A549 (cell line): Measurements from ENCODE around the gene KAT2B. TPM values are rescaled to one million over a fixed set of nuclear protein-coding genes. Genes with fewer than 3 reads are reported as not detected.
"Not testable (repeated sequence)": the region's sequence is repeated elsewhere in the genome, so short reads cannot be mapped to it uniquely, and the experiment has no call there.

ENCODE experiments used
- ATAC-seq, 2 experiments: fragments of 200-7000 bp in 1 of 2; fragments of >200 bp in 1 of 2; cut with Nextera tagmentation in 1 of 2; cut with Tn5 transposase in 1 of 2; 3 replicates each; pipeline versions ENCODE4 v1.8.0 to v1.9.1; 2018 to 2020; ENCODE audit warnings: mild to moderate bottlenecking in 1 of 2, moderate library complexity in 1 of 2
- CTCF ChIA-PET: fragments of 300-600 bp; sonication (Branson Sonifier 250); formaldehyde crosslinking; extraction: SDS; loops from one replicate; lab custom pipeline; 2021; ENCODE audit warnings: antibody characterized with exemption, inconsistent platforms; lab: Yijun Ruan, JAX
- POLR2A ChIA-PET: fragments of 350-600 bp; formaldehyde crosslinking; extraction: SDS; loops from one replicate; lab custom pipeline; 2021; ENCODE audit warnings: antibody characterized with exemption, inconsistent platforms; lab: Yijun Ruan, JAX
- DNase-seq, 2 experiments: peaks; one replicate each; pipeline versions ENCODE4 v3.0.0 to v3.0.0-alpha.2; 2011 to 2016; ENCODE audit warnings: low read depth in 1 of 2, low spot score in 1 of 2
- FAIRE-seq: peaks from 2 replicates; lab custom pipeline; 2011; peaks lifted over from hg19 to GRCh38; lab: Jason Lieb, UNC
- H3K27ac ChIP-seq, 2 experiments: fragments of >200 bp; sonication (Bioruptor Twin); formaldehyde crosslinking; 3 replicates each; pipeline ENCODE4 v1.5.1; 2016 to 2017
- H3K4me1 ChIP-seq: fragments of >200 bp; sonication (Bioruptor Twin); formaldehyde crosslinking; 3 replicates; pipeline ENCODE4 v1.6.1; 2016
- H3K4me2 ChIP-seq: fragments of >200 bp; sonication (Bioruptor Twin); formaldehyde crosslinking; 3 replicates; pipeline ENCODE4 v1.6.1; 2016
- H3K4me3 ChIP-seq: fragments of >200 bp; sonication (Bioruptor Twin); formaldehyde crosslinking; 3 replicates; pipeline ENCODE4 v1.5.1; 2016
- H3K9me3 ChIP-seq: fragments of >200 bp; sonication (Bioruptor Twin); formaldehyde crosslinking; 3 replicates; pipeline ENCODE4 v1.6.1; 2016
- FOSL2 ChIP-seq, 2 experiments: fragments of 450-650 bp in 1 of 2; fragments of >200 bp in 1 of 2; sonication (Bioruptor Twin) in 1 of 2; formaldehyde crosslinking; IDR thresholded peaks; 2 replicates each; pipeline versions ENCODE4 v1.5.0 to v1.6.1; 2016 to 2020; ENCODE audit warnings: mild to moderate bottlenecking in 1 of 2, moderate library complexity in 1 of 2
- GATA3 ChIP-seq: IDR thresholded peaks from 2 replicates; pipeline ENCODE4 v1.6.1; 2012; ENCODE audit warnings: borderline replicate concordance
- HES2 ChIP-seq: fragments of >200 bp; sonication (Bioruptor Twin); formaldehyde crosslinking; IDR thresholded peaks from 2 replicates; pipeline ENCODE4 v1.6.1; 2016
- HEYL ChIP-seq: fragments of 250-450 bp; sonication (Bioruptor Pico); IDR thresholded peaks from 2 replicates; pipeline ENCODE4 v1.8.0; 2021; ENCODE audit warnings: mild to moderate bottlenecking, moderate library complexity
- HOXB13 ChIP-seq: fragments of 250-450 bp; sonication (Bioruptor Pico); IDR thresholded peaks from 2 replicates; pipeline ENCODE4 v1.5.0; 2020; ENCODE audit warnings: low read depth, mild to moderate bottlenecking, moderate library complexity
- HOXB5 ChIP-seq: fragments of 250-450 bp; sonication (Bioruptor Pico); IDR thresholded peaks from 2 replicates; pipeline ENCODE4 v1.5.0; 2020; ENCODE audit warnings: mild to moderate bottlenecking, moderate library complexity
- MAFK ChIP-seq: fragments of 450-650 bp; IDR thresholded peaks from 2 replicates; pipeline ENCODE4 v1.6.1; 2014; ENCODE audit not compliant: partially characterized antibody
- NPAS2 ChIP-seq: fragments of 250-450 bp; sonication (Bioruptor Pico); IDR thresholded peaks from 2 replicates; pipeline ENCODE4 v1.8.0; 2022; ENCODE audit warnings: mild to moderate bottlenecking, moderate library complexity, borderline replicate concordance
- POLR2AphosphoS2 ChIP-seq: conservative IDR thresholded peaks from 2 replicates; pipeline ENCODE4 v1.6.1; 2012; ENCODE audit warnings: low read length, improper control_type of control experiment, inconsistent platforms
- RARB ChIP-seq: fragments of 250-450 bp; sonication (Bioruptor Pico); IDR thresholded peaks from 2 replicates; pipeline ENCODE4 v1.8.0; 2021; ENCODE audit warnings: mild to moderate bottlenecking, moderate library complexity
- RFX5 ChIP-seq: fragments of 450-650 bp; IDR thresholded peaks from 2 replicates; pipeline ENCODE4 v1.7.1; 2014; ENCODE audit warnings: antibody characterized with exemption, mild to moderate bottlenecking, moderate library complexity
- RNF2 ChIP-seq: fragments of 200-600 bp; sonication (generic); IDR thresholded peaks from 2 replicates; pipeline ENCODE4 v1.6.1; 2016; ENCODE audit warnings: low read depth, mild to moderate bottlenecking, antibody characterized with exemption, moderate library complexity, borderline replicate concordance
- ZC3H11A ChIP-seq: fragments of 450-650 bp; IDR thresholded peaks from 2 replicates; pipeline ENCODE4 v1.6.1; 2014; ENCODE audit warnings: antibody characterized with exemption, mild to moderate bottlenecking
- WGBS: methylation state at CpG from one replicate; pipeline ENCODE4 v1.1.6; 2017; ENCODE audit errors: missing lambda C conversion rate; 5-methylcytosine and 5-hydroxymethylcytosine counted together
- polyA plus RNA-seq, 4 experiments: library from polyadenylated mRNA; depleted of rRNA in 3 of 4; stranded (reverse); fragments of >200 nt; fragmentation: RNase III in 1 of 4; extraction: RNeasy Plus Mini Kit Qiagen cat#74134 plus additional on column Dnase treatment in 1 of 4; gene quantifications; 2 replicates in 3 of 4; 3 replicates in 1 of 4; pipeline ENCODE4 v1.2.3, GENCODE V29; 2011 to 2017
- TF ChIP-seq, protein P1 (sequence below): IDR thresholded peaks from 2 replicates; pipeline ENCODE4 v1.6.1; 2012
- TF ChIP-seq, protein P2 (sequence below): fragments of 450-650 bp; IDR thresholded peaks from 2 replicates; pipeline ENCODE4 v1.6.1; 2014; ENCODE audit warnings: antibody characterized with exemption
- TF ChIP-seq, protein P3 (sequence below): fragments of >200 bp; sonication (Bioruptor Twin); formaldehyde crosslinking; IDR thresholded peaks from 3 replicates; pipeline ENCODE4 v1.6.1; 2016
- TF ChIP-seq, protein P4 (sequence below): IDR thresholded peaks from 2 replicates; pipeline ENCODE4 v1.6.1; 2012; ENCODE audit warnings: low read depth, borderline replicate concordance

KAT2B gene
- polyA plus RNA-seq, 2 of the 4 experiments (the other 2 are of a cell fraction): 7.2 to 11.9 TPM

GRCh38 chr3:20043825-20044224, 3.6 kb downstream of the KAT2B start:
- ChIA-PET CTCF (no interaction called here), POLR2A (no interaction called here)
- no peaks in the 10 kb centered on the region for H3K9me3 ChIP-seq
- WGBS: 91% methylated on average over 4 of the region's 4 CpGs
- ATAC-seq (no peak), FAIRE-seq (no peak), DNase-seq (no peak)
- H3K4me2 ChIP-seq: peak overlapping the region; percentile 27; the same call in 2 of the 3 replicates
- no peak overlapping the region for H3K4me3 ChIP-seq
- peaks cover 25% of the 10 kb centered on the region for H3K4me1 ChIP-seq
- TF ChIP-seq, protein P1, sequence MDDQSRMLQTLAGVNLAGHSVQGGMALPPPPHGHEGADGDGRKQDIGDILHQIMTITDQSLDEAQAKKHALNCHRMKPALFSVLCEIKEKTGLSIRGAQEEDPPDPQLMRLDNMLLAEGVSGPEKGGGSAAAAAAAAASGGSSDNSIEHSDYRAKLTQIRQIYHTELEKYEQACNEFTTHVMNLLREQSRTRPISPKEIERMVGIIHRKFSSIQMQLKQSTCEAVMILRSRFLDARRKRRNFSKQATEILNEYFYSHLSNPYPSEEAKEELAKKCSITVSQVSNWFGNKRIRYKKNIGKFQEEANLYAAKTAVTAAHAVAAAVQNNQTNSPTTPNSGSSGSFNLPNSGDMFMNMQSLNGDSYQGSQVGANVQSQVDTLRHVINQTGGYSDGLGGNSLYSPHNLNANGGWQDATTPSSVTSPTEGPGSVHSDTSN: no peak
- TF ChIP-seq HEYL (CRISPR knock-in tag) (no peak), RARB (CRISPR knock-in tag) (no peak), RFX5 (no peak)
- TF ChIP-seq, protein P2, sequence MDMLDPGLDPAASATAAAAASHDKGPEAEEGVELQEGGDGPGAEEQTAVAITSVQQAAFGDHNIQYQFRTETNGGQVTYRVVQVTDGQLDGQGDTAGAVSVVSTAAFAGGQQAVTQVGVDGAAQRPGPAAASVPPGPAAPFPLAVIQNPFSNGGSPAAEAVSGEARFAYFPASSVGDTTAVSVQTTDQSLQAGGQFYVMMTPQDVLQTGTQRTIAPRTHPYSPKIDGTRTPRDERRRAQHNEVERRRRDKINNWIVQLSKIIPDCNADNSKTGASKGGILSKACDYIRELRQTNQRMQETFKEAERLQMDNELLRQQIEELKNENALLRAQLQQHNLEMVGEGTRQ: no peak
- no peak overlapping the region for H3K27ac ChIP-seq

GRCh38 chr3:20045141-20045540, 4.9 kb downstream of the KAT2B start:
- H3K4me3 ChIP-seq, H3K9me3 ChIP-seq, FAIRE-seq, H3K27ac ChIP-seq, ATAC-seq, DNase-seq, POLR2A ChIA-PET, H3K4me2 ChIP-seq, CTCF ChIA-PET: not testable (repeated sequence)
- 88% methylated on average over 3 of the region's 3 CpGs for WGBS
- peaks cover 19% of the 10 kb centered on the region for H3K4me1 ChIP-seq
- peak; percentile 48 for TF ChIP-seq ZC3H11A
- TF ChIP-seq, all 56 proteins: peak for 1; not testable (repeated sequence) for 55

- Histone ChIP-seq H3K4me3 (no peak overlapping the region), H3K4me1 (peaks cover 17% of the 10 kb centered on the region), H3K9me3 (no peaks in the 10 kb centered on the region), H3K4me2 (no peak overlapping the region), H3K27ac (no peak overlapping the region)
- ChIA-PET POLR2A (no interaction called here), CTCF (interaction anchor here (0.5 kb wide), 1 partner anchor 17 kb away, joined by 3 read pairs; no protein-coding TSS in a partner anchor)
- no peak for ATAC-seq
- no peak for TF ChIP-seq HOXB13 (CRISPR knock-in tag)
- no peak for TF ChIP-seq GATA3
- TF ChIP-seq MAFK: peak; percentile 42
- TF ChIP-seq, protein P3, sequence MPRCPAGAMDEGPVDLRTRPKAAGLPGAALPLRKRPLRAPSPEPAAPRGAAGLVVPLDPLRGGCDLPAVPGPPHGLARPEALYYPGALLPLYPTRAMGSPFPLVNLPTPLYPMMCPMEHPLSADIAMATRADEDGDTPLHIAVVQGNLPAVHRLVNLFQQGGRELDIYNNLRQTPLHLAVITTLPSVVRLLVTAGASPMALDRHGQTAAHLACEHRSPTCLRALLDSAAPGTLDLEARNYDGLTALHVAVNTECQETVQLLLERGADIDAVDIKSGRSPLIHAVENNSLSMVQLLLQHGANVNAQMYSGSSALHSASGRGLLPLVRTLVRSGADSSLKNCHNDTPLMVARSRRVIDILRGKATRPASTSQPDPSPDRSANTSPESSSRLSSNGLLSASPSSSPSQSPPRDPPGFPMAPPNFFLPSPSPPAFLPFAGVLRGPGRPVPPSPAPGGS: no peak
- DNase-seq: no peak
- no peak for FAIRE-seq
- WGBS: 100% methylated on average over 1 of the region's 1 CpG
Measured at GRCh38 chr3:20046556-20046955, 6.3 kb downstream of the KAT2B start.

- H3K9me3 ChIP-seq: no peaks in the 10 kb centered on the region
- TF ChIP-seq, protein P4, sequence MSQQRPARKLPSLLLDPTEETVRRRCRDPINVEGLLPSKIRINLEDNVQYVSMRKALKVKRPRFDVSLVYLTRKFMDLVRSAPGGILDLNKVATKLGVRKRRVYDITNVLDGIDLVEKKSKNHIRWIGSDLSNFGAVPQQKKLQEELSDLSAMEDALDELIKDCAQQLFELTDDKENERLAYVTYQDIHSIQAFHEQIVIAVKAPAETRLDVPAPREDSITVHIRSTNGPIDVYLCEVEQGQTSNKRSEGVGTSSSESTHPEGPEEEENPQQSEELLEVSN: no peak
- no peak for TF ChIP-seq HOXB5 (CRISPR knock-in tag)
- TF ChIP-seq, protein P3: no peak
- no peak for TF ChIP-seq HES2
- no peak for TF ChIP-seq FOSL2 (IDR thresholded peaks at IDR 0.05)
- no peak for TF ChIP-seq FOSL2 (CRISPR knock-in tag; IDR thresholded peaks at IDR 0.05)
- TF ChIP-seq POLR2AphosphoS2: no peak
- no peak for TF ChIP-seq RNF2
- no peak for TF ChIP-seq NPAS2 (CRISPR knock-in tag)
- TF ChIP-seq, all 56 proteins: peak for 0
- Histone ChIP-seq H3K4me1 (peaks cover 13% of the 10 kb centered on the region), H3K4me3 (no peak overlapping the region), H3K27ac (no peak overlapping the region), H3K4me2 (no peak overlapping the region)
- ATAC-seq (no peak), DNase-seq (no peak), FAIRE-seq (no peak)
- ChIA-PET POLR2A (no interaction called here), CTCF (interaction anchor here (0.7 kb wide), 1 partner anchor 37 kb away, joined by 3 read pairs; no protein-coding TSS in a partner anchor)
- WGBS: 89% methylated on average over 7 of the region's 7 CpGs
Measured at GRCh38 chr3:20047341-20047779, 7.1 kb downstream of the KAT2B start.
